Vagina (tissue), 2 donors: ENCODE data around the gene CRTAC1. TPM values are rescaled to one million over a fixed set of nuclear protein-coding genes. Genes with fewer than 3 reads are reported as not detected.

Experiments used
- DNase-seq, 2 donors: peaks; one replicate each; pipeline ENCODE4 v3.0.0-alpha.2; 2017; ENCODE audit errors: extremely low spot score in 2 of 2
- H3K27ac ChIP-seq: fragments of 200-600 bp; sonication (generic); one replicate; pipeline ENCODE4 v1.5.1; 2019
- H3K27me3 ChIP-seq: fragments of 200-600 bp; sonication (generic); one replicate; pipeline ENCODE4 v1.5.1; 2019
- H3K36me3 ChIP-seq, 2 donors: fragments of 200-600 bp; sonication (generic); one replicate each; pipeline ENCODE4 v1.5.1; 2017 to 2019
- H3K4me1 ChIP-seq: fragments of 200-600 bp; sonication (generic); one replicate; pipeline ENCODE4 v1.5.1; 2019
- H3K4me3 ChIP-seq, 2 donors: fragments of 200-600 bp; sonication (generic); 1 replicate in 1 of 2; 2 replicates in 1 of 2; pipeline ENCODE4 v1.5.1; 2016 to 2019
- H3K9me3 ChIP-seq: fragments of 200-600 bp; sonication (generic); one replicate; pipeline ENCODE4 v1.5.1; 2019
- CTCF ChIP-seq, 3 experiments: fragments of 450-650 bp in 2 of 3; fragments of 200-600 bp in 1 of 3; sonication (generic) in 1 of 3; IDR thresholded peaks; one replicate each; pipeline ENCODE4 v1.5.1; 2017 to 2019; ENCODE audit warnings: antibody characterized with exemption in 3 of 3, mild to moderate bottlenecking in 2 of 3, moderate library complexity in 2 of 3
- POLR2A ChIP-seq, 2 donors: fragments of 450-650 bp; IDR thresholded peaks; one replicate each; pipeline ENCODE4 v1.6.1; 2017; ENCODE audit warnings: antibody characterized with exemption in 2 of 2, mild to moderate bottlenecking in 2 of 2, moderate library complexity in 2 of 2
- POLR2AphosphoS5 ChIP-seq, 2 donors: sonication (generic); formaldehyde crosslinking; IDR thresholded peaks; one replicate each; pipeline ENCODE4 v1.9.0; 2017; ENCODE audit warnings: antibody characterized with exemption in 2 of 2, mild to moderate bottlenecking in 2 of 2, low read depth in 1 of 2; ENCODE audit not compliant: insufficient read depth in 1 of 2
- intact Hi-C: fragments of 100-400 bp; cut with DNase I; formaldehyde crosslinking; loops from one replicate; pipeline ENCODE4 v1.15.1; 2023
- total RNA-seq: library from RNA; depleted of rRNA; stranded (reverse); fragments of >200 nt; gene quantifications from one replicate; pipeline ENCODE4 v1.2.3, GENCODE V29; 2016

CRTAC1 gene
- total RNA-seq, 1 donor from 2014 or later: 2.5 TPM

- DNase-seq: no peak
- Histone ChIP-seq H3K9me3 (no peaks in the 10 kb centered on the region), H3K27ac (no peak overlapping the region), H3K4me3 (no peak overlapping the region), H3K27me3 (no peaks in the 10 kb centered on the region), H3K4me1 (no peaks in the 10 kb centered on the region), H3K36me3 (no peaks in the 10 kb centered on the region)
- TF ChIP-seq POLR2AphosphoS5 (IDR thresholded peaks at IDR 0.05; ENCODE audit: insufficient read depth in 1 of 2, low read depth in 1 of 2) (no peak), CTCF (IDR thresholded peaks at IDR 0.05) (no peak), POLR2A (IDR thresholded peaks at IDR 0.05) (no peak)
- intact Hi-C loops: no loop called here
These were observed 87.1 kb downstream of the CRTAC1 start for GRCh38 chr10:97943294-97943693.

- no peaks in the 10 kb centered on the region for H3K36me3 ChIP-seq
- intact Hi-C loops: no loop called here
- H3K4me1 ChIP-seq: no peaks in the 10 kb centered on the region
- no peak for TF ChIP-seq POLR2A (IDR thresholded peaks at IDR 0.05)
- no peak for TF ChIP-seq POLR2AphosphoS5 (IDR thresholded peaks at IDR 0.05; ENCODE audit: insufficient read depth in 1 of 2, low read depth in 1 of 2)
- TF ChIP-seq CTCF (IDR thresholded peaks at IDR 0.05): no peak
- H3K9me3 ChIP-seq: no peaks in the 10 kb centered on the region
- DNase-seq: no peak
- H3K27ac ChIP-seq: no peak overlapping the region
- no peak overlapping the region for H3K4me3 ChIP-seq
- H3K27me3 ChIP-seq: no peaks in the 10 kb centered on the region
These were observed 89.9 kb downstream of the CRTAC1 start for GRCh38 chr10:97940534-97940933.

- H3K9me3 ChIP-seq: no peaks in the 10 kb centered on the region
- H3K27me3 ChIP-seq: no peaks in the 10 kb centered on the region
- intact Hi-C loops: no loop called here
- TF ChIP-seq CTCF (IDR thresholded peaks at IDR 0.05) (no peak), POLR2A (IDR thresholded peaks at IDR 0.05) (no peak)
- H3K4me3 ChIP-seq: no peak overlapping the region
- no peaks in the 10 kb centered on the region for H3K36me3 ChIP-seq
- H3K27ac ChIP-seq: no peak overlapping the region
- no peaks in the 10 kb centered on the region for H3K4me1 ChIP-seq
- no peak for DNase-seq
These were observed 90.9 kb downstream of the CRTAC1 start for GRCh38 chr10:97939446-97939990.

- Histone ChIP-seq H3K9me3 (no peaks in the 10 kb centered on the region), H3K27me3 (no peaks in the 10 kb centered on the region), H3K4me3 (no peak overlapping the region), H3K27ac (no peak overlapping the region), H3K36me3 (no peaks in the 10 kb centered on the region), H3K4me1 (no peaks in the 10 kb centered on the region)
- no peak for DNase-seq
- no peak for TF ChIP-seq POLR2AphosphoS5 (IDR thresholded peaks at IDR 0.05; ENCODE audit: insufficient read depth in 1 of 2, low read depth in 1 of 2)
- TF ChIP-seq POLR2A (IDR thresholded peaks at IDR 0.05): no peak
- TF ChIP-seq CTCF (IDR thresholded peaks at IDR 0.05): no peak
- intact Hi-C loops: no loop called here
These were observed 92.5 kb downstream of the CRTAC1 start for GRCh38 chr10:97937928-97938327.

GRCh38 chr10:97937054-97937453 is 93.4 kb downstream of the CRTAC1 start:
- Histone ChIP-seq H3K27ac (no peak overlapping the region), H3K9me3 (no peaks in the 10 kb centered on the region), H3K4me3 (no peak overlapping the region), H3K36me3 (no peaks in the 10 kb centered on the region), H3K27me3 (no peaks in the 10 kb centered on the region), H3K4me1 (no peaks in the 10 kb centered on the region)
- intact Hi-C loops: no loop called here
- no peak for TF ChIP-seq CTCF (IDR thresholded peaks at IDR 0.05)
- no peak for TF ChIP-seq POLR2A (IDR thresholded peaks at IDR 0.05)
- no peak for TF ChIP-seq POLR2AphosphoS5 (IDR thresholded peaks at IDR 0.05; ENCODE audit: insufficient read depth in 1 of 2, low read depth in 1 of 2)
- no peak for DNase-seq
